Prostate gland (tissue), 2 donors: ENCODE measurements around the gene NFATC3. TPM values are rescaled to one million over a fixed set of nuclear protein-coding genes. Genes with fewer than 3 reads are reported as not detected.

Experiments used
- DNase-seq: peaks from one replicate; pipeline ENCODE4 v3.0.0-alpha.2; 2019; ENCODE audit warnings: low spot score
- H3K27ac ChIP-seq, 2 donors: fragments of 200-600 bp; sonication (generic); 2 replicates each; pipeline ENCODE4 v1.5.1; 2017 to 2019
- H3K27me3 ChIP-seq: fragments of 200-600 bp; sonication (generic); replicated peaks from 2 replicates; pipeline ENCODE4 v1.5.1; 2019; ENCODE audit not compliant: insufficient read depth
- H3K36me3 ChIP-seq, 2 donors: fragments of 200-600 bp; sonication (generic); 1 replicate in 1 of 2; 2 replicates in 1 of 2; pipeline versions ENCODE4 v1.5.1 to v1.8.1; 2017 to 2019
- H3K4me1 ChIP-seq: fragments of 200-600 bp; sonication (generic); replicated peaks from 2 replicates; pipeline ENCODE4 v1.5.1; 2019
- H3K4me3 ChIP-seq, 2 donors: fragments of 200-600 bp; sonication (generic); 2 replicates each; pipeline ENCODE4 v1.5.1; 2017 to 2019
- H3K9me3 ChIP-seq: fragments of 200-600 bp; sonication (generic); 2 replicates; pipeline ENCODE4 v1.5.1; 2017
- CTCF ChIP-seq, 4 experiments: fragments of 200-600 bp in 2 of 4; fragments of 450-650 bp in 2 of 4; sonication (generic) in 2 of 4; IDR thresholded peaks; 1 replicate in 3 of 4; 2 replicates in 1 of 4; pipeline ENCODE4 v1.5.1; 2016 to 2019; ENCODE audit warnings: antibody characterized with exemption in 4 of 4, mild to moderate bottlenecking in 2 of 4, moderate library complexity in 2 of 4
- POLR2A ChIP-seq: fragments of 450-650 bp; IDR thresholded peaks from one replicate; pipeline ENCODE4 v1.6.1; 2016; ENCODE audit warnings: antibody characterized with exemption, mild to moderate bottlenecking
- POLR2AphosphoS5 ChIP-seq: sonication (generic); formaldehyde crosslinking; IDR thresholded peaks from one replicate; pipeline ENCODE4 v1.6.1; 2017; ENCODE audit warnings: antibody characterized with exemption
- WGBS: methylation state at CpG from one replicate; pipeline ENCODE4 v1.1.5; 2018; 5-methylcytosine and 5-hydroxymethylcytosine counted together
- intact Hi-C: fragments of 100-400 bp; cut with DNase I; formaldehyde crosslinking; loops from one replicate; pipeline ENCODE4 v1.14.2; 2022
- total RNA-seq, 2 donors: library from RNA; depleted of rRNA; stranded (reverse); fragments of >200 nt; gene quantifications; one replicate each; pipeline ENCODE4 v1.1.0, GENCODE V29; 2016

Gene NFATC3
- total RNA-seq, 2 donors from 2014 or later, result 36.6 to 84.1 TPM

- no peaks in the 10 kb centered on the region for H3K27me3 ChIP-seq
- peaks cover 9% of the 10 kb centered on the region for H3K4me1 ChIP-seq
- no peak overlapping the region for H3K27ac ChIP-seq
- TF ChIP-seq POLR2A (no peak), CTCF (IDR thresholded peaks at IDR 0.05) (no peak), POLR2AphosphoS5 (no peak)
- no peak overlapping the region for H3K4me3 ChIP-seq
- DNase-seq, result no peak
- no peaks in the 10 kb centered on the region for H3K9me3 ChIP-seq
- WGBS, result 0% methylated on average over 1 of the region's 1 CpG
- intact Hi-C loops, result no loop called here
- H3K36me3 ChIP-seq, result no peaks in the 10 kb centered on the region
These were observed 185.2 kb downstream of the NFATC3 start for GRCh38 chr16:68270353-68270752.

DNA sequence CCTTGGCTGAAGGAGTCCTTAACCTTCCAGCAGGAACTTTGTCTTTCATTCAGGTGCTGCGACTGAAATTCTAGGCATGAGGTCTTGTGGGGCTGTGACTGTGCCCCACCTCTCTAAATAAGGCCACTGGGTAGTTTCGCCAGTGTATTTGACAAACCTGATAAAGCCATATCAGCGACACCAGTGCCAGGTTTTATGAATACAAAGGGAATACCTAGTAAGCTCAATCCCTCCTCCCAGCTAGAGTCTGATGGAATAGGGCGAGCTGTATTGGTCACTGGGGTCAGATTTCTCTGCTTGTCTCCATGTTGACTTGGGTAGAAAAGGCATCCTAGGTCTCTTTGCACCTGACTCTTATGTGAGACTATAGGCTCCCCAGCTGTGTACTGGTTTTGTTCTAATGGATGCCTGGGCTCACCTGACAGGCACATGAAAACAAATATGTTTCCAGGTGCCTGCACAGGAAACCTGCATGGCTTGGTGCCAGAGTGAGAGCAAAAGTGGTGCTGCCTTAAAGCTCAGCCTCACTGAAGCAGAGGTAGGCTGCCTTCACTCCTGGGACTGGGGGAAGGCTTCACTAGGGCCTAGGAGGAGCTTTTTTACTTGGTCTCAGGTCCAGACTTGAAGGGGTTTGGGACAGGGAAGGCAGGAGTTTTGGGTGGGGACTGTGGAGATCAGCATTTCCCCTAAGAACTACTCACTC lies 187.5 kb downstream of the NFATC3 start:
- Histone ChIP-seq H3K4me1 (peaks cover 2% of the 10 kb centered on the region), H3K4me3 (no peak overlapping the region), H3K36me3 (no peaks in the 10 kb centered on the region), H3K27ac (no peak overlapping the region), H3K9me3 (no peaks in the 10 kb centered on the region), H3K27me3 (no peaks in the 10 kb centered on the region)
- peak; percentile 20 for DNase-seq
- no peak for TF ChIP-seq POLR2A
- TF ChIP-seq CTCF (IDR thresholded peaks at IDR 0.05), result no peak
- no peak for TF ChIP-seq POLR2AphosphoS5
- 85% methylated on average over 4 of the region's 4 CpGs for WGBS
- intact Hi-C loops, result no loop called here

GRCh38 chr16:68273459-68273858 lies 188.3 kb downstream of the NFATC3 start:
- Histone ChIP-seq H3K36me3 (no peaks in the 10 kb centered on the region), H3K27ac (no peak overlapping the region), H3K9me3 (no peaks in the 10 kb centered on the region), H3K27me3 (no peaks in the 10 kb centered on the region), H3K4me1 (peaks cover 2% of the 10 kb centered on the region), H3K4me3 (no peak overlapping the region)
- intact Hi-C loops, result no loop called here
- no peak for DNase-seq
- TF ChIP-seq POLR2A (no peak), CTCF (IDR thresholded peaks at IDR 0.05) (no peak), POLR2AphosphoS5 (no peak)
- 84% methylated on average over 5 of the region's 5 CpGs for WGBS

GRCh38 chr16:68273896-68274295 lies 188.7 kb downstream of the NFATC3 start:
- Histone ChIP-seq H3K9me3 (no peaks in the 10 kb centered on the region), H3K27me3 (no peaks in the 10 kb centered on the region), H3K27ac (no peak overlapping the region), H3K4me1 (peaks cover 2% of the 10 kb centered on the region), H3K36me3 (no peaks in the 10 kb centered on the region), H3K4me3 (no peak overlapping the region)
- no peak for DNase-seq
- no peak for TF ChIP-seq POLR2AphosphoS5
- TF ChIP-seq CTCF (IDR thresholded peaks at IDR 0.05), result no peak
- no peak for TF ChIP-seq POLR2A
- intact Hi-C loops, result no loop called here
- 92% methylated on average over 8 of the region's 8 CpGs for WGBS

DNA sequence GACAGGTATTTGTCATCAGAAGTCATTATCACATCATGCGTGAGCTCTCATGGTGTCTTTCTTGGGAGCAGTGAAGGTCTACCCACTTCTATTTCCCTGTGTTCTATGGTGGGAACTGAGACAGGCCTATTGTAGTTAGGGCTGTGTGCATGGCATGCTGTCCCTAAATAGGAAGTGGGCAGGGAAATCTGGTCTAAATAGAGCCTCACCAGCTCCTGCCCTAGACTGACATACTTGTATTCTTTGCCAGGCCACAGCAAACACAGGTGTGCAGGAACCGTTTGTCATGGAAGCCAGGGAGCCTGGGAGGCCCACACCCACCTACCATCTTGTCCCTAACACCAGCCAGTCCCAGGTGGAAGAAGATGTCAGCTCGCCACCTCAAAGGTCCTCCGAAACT lies 189.3 kb downstream of the NFATC3 start:
- WGBS, result 89% methylated on average over 4 of the region's 4 CpGs
- Histone ChIP-seq H3K9me3 (no peaks in the 10 kb centered on the region), H3K27ac (no peak overlapping the region), H3K4me3 (no peak overlapping the region), H3K4me1 (peaks cover 2% of the 10 kb centered on the region), H3K36me3 (no peaks in the 10 kb centered on the region), H3K27me3 (no peaks in the 10 kb centered on the region)
- TF ChIP-seq POLR2AphosphoS5 (no peak), CTCF (IDR thresholded peaks at IDR 0.05) (no peak), POLR2A (no peak)
- DNase-seq, result no peak
- intact Hi-C loops, result no loop called here
